H9 (cell line): ENCODE results near the gene IGSF22. TPM values are rescaled to one million over a fixed set of nuclear protein-coding genes. Genes with fewer than 3 reads are reported as not detected.

Experiments used
- DNase-seq: peaks from one replicate; pipeline ENCODE4 v3.0.0-alpha.2; 2017
- H2AFZ ChIP-seq: one replicate; pipeline ENCODE4 v1.6.1; 2013; ENCODE audit warnings: mild to moderate bottlenecking, low read length, control low read depth, moderate library complexity
- H2AK5ac ChIP-seq: 2 replicates; pipeline ENCODE4 v1.6.1; 2013; ENCODE audit warnings: low read length, control low read depth, mixed read lengths; ENCODE audit not compliant: insufficient read length
- H2BK120ac ChIP-seq: one replicate; pipeline ENCODE4 v1.6.1; 2013; ENCODE audit warnings: low read depth, mild to moderate bottlenecking, low read length, control low read depth, inconsistent platforms; ENCODE audit not compliant: poor library complexity, severe bottlenecking
- H2BK12ac ChIP-seq: 2 replicates; pipeline ENCODE4 v1.6.1; 2013; ENCODE audit warnings: low read length, control low read depth, mixed read lengths, low read depth; ENCODE audit not compliant: insufficient read length
- H2BK15ac ChIP-seq: 2 replicates; pipeline ENCODE4 v1.6.1; 2013; ENCODE audit warnings: low read depth, low read length, control low read depth
- H2BK20ac ChIP-seq: one replicate; pipeline ENCODE4 v1.6.1; 2013; ENCODE audit warnings: low read depth, mild to moderate bottlenecking, low read length, control low read depth, inconsistent platforms; ENCODE audit not compliant: poor library complexity, severe bottlenecking
- H2BK5ac ChIP-seq: 2 replicates; pipeline ENCODE4 v1.6.1; 2013; ENCODE audit warnings: low read length, control low read depth, mixed read lengths; ENCODE audit not compliant: insufficient read length
- H3K14ac ChIP-seq: 2 replicates; pipeline ENCODE4 v1.6.1; 2013; ENCODE audit warnings: low read length, control low read depth; ENCODE audit not compliant: insufficient read depth
- H3K18ac ChIP-seq: 2 replicates; pipeline ENCODE4 v1.6.1; 2013; ENCODE audit warnings: low read depth, mild to moderate bottlenecking, mixed read lengths, low read length, control low read depth; ENCODE audit not compliant: insufficient read length
- H3K23ac ChIP-seq: 2 replicates; pipeline ENCODE4 v1.6.1; 2013; ENCODE audit warnings: low read length, control low read depth, mixed read lengths, low read depth; ENCODE audit not compliant: insufficient read length
- H3K23me2 ChIP-seq: 2 replicates; pipeline ENCODE4 v1.6.1; 2013; ENCODE audit warnings: low read depth, mild to moderate bottlenecking, mixed read lengths, low read length, control low read depth; ENCODE audit not compliant: insufficient read length, poor library complexity, severe bottlenecking
- H3K27ac ChIP-seq: 2 replicates; pipeline ENCODE4 v1.5.1; 2013; ENCODE audit warnings: low read length, control low read depth, mixed read lengths, low read depth; ENCODE audit not compliant: insufficient read length
- H3K27me3 ChIP-seq: 2 replicates; pipeline ENCODE4 v1.6.1; 2013; ENCODE audit warnings: low read length, control low read depth, inconsistent platforms; ENCODE audit not compliant: insufficient read depth
- H3K4ac ChIP-seq: 2 replicates; pipeline ENCODE4 v1.6.1; 2013; ENCODE audit warnings: low read depth, mild to moderate bottlenecking, control low read depth, inconsistent platforms, low read length, moderate library complexity
- H3K4me1 ChIP-seq: 2 replicates; pipeline ENCODE4 v1.6.1; 2013; ENCODE audit warnings: low read length, control low read depth, inconsistent platforms; ENCODE audit not compliant: insufficient read depth
- H3K4me2 ChIP-seq: 2 replicates; pipeline ENCODE4 v1.6.1; 2013; ENCODE audit warnings: low read length, control low read depth, mixed read lengths; ENCODE audit not compliant: insufficient read length, insufficient read depth
- H3K56ac ChIP-seq: 2 replicates; pipeline ENCODE4 v1.6.1; 2013; ENCODE audit warnings: low read depth, mild to moderate bottlenecking, mixed read lengths, low read length, control low read depth; ENCODE audit not compliant: insufficient read length
- H3K79me1 ChIP-seq: 2 replicates; pipeline ENCODE4 v1.6.1; 2013; ENCODE audit warnings: low read depth, mild to moderate bottlenecking, moderate library complexity, low read length, control low read depth, inconsistent platforms; ENCODE audit not compliant: insufficient read depth, poor library complexity, severe bottlenecking
- H3K79me2 ChIP-seq: 2 replicates; pipeline ENCODE4 v1.6.1; 2013; ENCODE audit warnings: low read length, control low read depth, inconsistent platforms; ENCODE audit not compliant: insufficient read depth
- H3K9ac ChIP-seq: 2 replicates; pipeline ENCODE4 v1.6.1; 2013; ENCODE audit warnings: low read length, control low read depth, mixed read lengths; ENCODE audit not compliant: insufficient read length; ENCODE audit errors: extremely low read depth
- H3K9me3 ChIP-seq: one replicate; pipeline ENCODE4 v1.6.1; 2013; ENCODE audit warnings: low read depth, low read length, inconsistent platforms; ENCODE audit not compliant: control insufficient read depth
- H3T11ph ChIP-seq: one replicate; pipeline ENCODE4 v1.6.1; 2013; ENCODE audit warnings: mild to moderate bottlenecking, low read length, control low read depth, inconsistent platforms
- H4K20me1 ChIP-seq: one replicate; pipeline ENCODE4 v1.6.1; 2013; ENCODE audit not compliant: control insufficient read depth, insufficient read length, insufficient read depth
- H4K5ac ChIP-seq: 2 replicates; pipeline ENCODE4 v1.6.1; 2013; ENCODE audit warnings: low read depth, mild to moderate bottlenecking, mixed read lengths, low read length, control low read depth; ENCODE audit not compliant: insufficient read length
- H4K8ac ChIP-seq: replicated peaks from 2 replicates; pipeline ENCODE4 v1.6.1; 2013; ENCODE audit warnings: low read length, control low read depth, mixed read lengths, low read depth; ENCODE audit not compliant: insufficient read length
- H4K91ac ChIP-seq: 2 replicates; pipeline ENCODE4 v1.6.1; 2013; ENCODE audit warnings: low read depth, mild to moderate bottlenecking, moderate library complexity, mixed read lengths, low read length, control low read depth; ENCODE audit not compliant: insufficient read length
- H3K27ac Mint-ChIP-seq, 3 experiments: 2 replicates in 2 of 3; 3 replicates in 1 of 3; pipeline ENCODE4 v1.8.0; 2020 to 2021; ENCODE audit warnings: mixed read lengths in 3 of 3, mild to moderate bottlenecking in 1 of 3, moderate library complexity in 1 of 3
- H3K27me3 Mint-ChIP-seq: 2 replicates; pipeline ENCODE4 v1.8.0; 2021; ENCODE audit warnings: low read depth, mild to moderate bottlenecking, moderate library complexity, mixed read lengths
- H3K36me3 Mint-ChIP-seq, 3 experiments: 2 replicates in 2 of 3; 3 replicates in 1 of 3; pipeline ENCODE4 v1.8.0; 2020 to 2021; ENCODE audit warnings: low read depth in 3 of 3, mixed read lengths in 3 of 3; ENCODE audit not compliant: insufficient read depth in 1 of 3
- H3K4me1 Mint-ChIP-seq, 2 experiments: 2 replicates each; pipeline ENCODE4 v1.8.0; 2020; ENCODE audit warnings: mixed read lengths in 2 of 2
- H3K4me3 Mint-ChIP-seq, 2 experiments: 2 replicates in 1 of 2; 3 replicates in 1 of 2; pipeline ENCODE4 v1.8.0; 2020 to 2021; ENCODE audit warnings: mild to moderate bottlenecking in 2 of 2, mixed read lengths in 2 of 2, moderate library complexity in 1 of 2
- H3K9me3 Mint-ChIP-seq, 2 experiments: 2 replicates in 1 of 2; 3 replicates in 1 of 2; pipeline ENCODE4 v1.8.0; 2020; ENCODE audit warnings: mild to moderate bottlenecking in 2 of 2, mixed read lengths in 2 of 2, moderate library complexity in 1 of 2
- WGBS: extraction: QIAGEN DNeasy Blood & Tissue Kit; methylation state at CpG from one replicate; pipeline ENCODE4 v1.1.7; 2013; ENCODE audit warnings: missing lambda C conversion rate, low lambda C conversion rate, mixed read lengths; ENCODE audit not compliant: insufficient read length; ENCODE audit errors: extremely low coverage; 5-methylcytosine and 5-hydroxymethylcytosine counted together
- total RNA-seq: library from RNA; stranded (reverse); gene quantifications from 2 replicates; pipeline ENCODE4 v1.2.1, GENCODE V29; 2021
- TF ChIP-seq, protein P1 (sequence below): fragments of 200-600 bp; sonication (generic); conservative IDR thresholded peaks from 3 replicates; pipeline ENCODE4 v1.8.0; 2021; ENCODE audit warnings: antibody characterized with exemption, mild to moderate bottlenecking

The IGSF22 gene
- total RNA-seq, 1 experiment from 2014 or later = 0.35 TPM

DNA sequence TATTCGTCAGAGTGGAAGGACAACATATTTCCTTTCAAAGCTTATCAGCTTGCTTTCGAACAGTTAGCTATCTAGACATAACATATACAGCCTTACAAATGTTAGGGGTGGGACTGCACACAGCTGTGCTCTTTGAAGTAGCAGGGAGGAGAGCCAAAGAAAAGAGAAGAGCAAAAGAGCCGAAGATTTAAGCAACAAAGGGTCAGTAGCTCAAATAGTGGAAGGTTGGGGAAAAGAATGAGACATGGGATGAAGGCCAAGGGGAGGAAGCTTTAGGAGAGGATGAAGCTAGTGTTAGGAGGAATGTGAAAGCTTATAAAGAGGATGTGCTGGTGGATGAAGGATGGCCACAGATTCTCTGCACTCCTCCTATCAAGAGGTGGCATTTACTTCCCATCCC is 31.8 kb upstream of the IGSF22 start:
- H3K36me3 Mint-ChIP-seq = no peaks in the 10 kb centered on the region; a peak in 1 of 7 replicates

More for the DNA sequence above, 31.8 kb upstream of the IGSF22 start:
- Histone ChIP-seq H4K91ac (no peak overlapping the region), H2BK15ac (no peak overlapping the region), H2BK120ac (no peak overlapping the region), H3K9me3 (no peaks in the 10 kb centered on the region), H3K18ac (no peak overlapping the region), H2AFZ (no peak overlapping the region), H3K9ac (no peak overlapping the region), H4K8ac (no peak overlapping the region), H3K4me1 (no peaks in the 10 kb centered on the region), H3K4ac (no peak overlapping the region), H3K27ac (no peak overlapping the region), H3T11ph (no peak overlapping the region), H3K56ac (no peak overlapping the region), H2BK20ac (no peak overlapping the region), H4K5ac (no peak overlapping the region), H2BK5ac (no peak overlapping the region), H3K14ac (no peak overlapping the region), H3K4me2 (no peak overlapping the region), H4K20me1 (no peaks in the 10 kb centered on the region), H3K79me1 (no peaks in the 10 kb centered on the region), H3K23ac (no peak overlapping the region), H3K27me3 (no peaks in the 10 kb centered on the region), H2BK12ac (no peak overlapping the region), H2AK5ac (no peak overlapping the region), H3K79me2 (no peaks in the 10 kb centered on the region), H3K23me2 (no peaks in the 10 kb centered on the region)
- H3K27ac Mint-ChIP-seq = no peak overlapping the region
- DNase-seq = no peak
- no CpG with 5 or more reads among the region's 3 CpGs for WGBS
- peaks cover 4% of the 10 kb centered on the region; the same call in 1 of the 2 replicates for H3K27me3 Mint-ChIP-seq
- no peak overlapping the region for H3K4me3 Mint-ChIP-seq
- H3K9me3 Mint-ChIP-seq = no peaks in the 10 kb centered on the region
- TF ChIP-seq, protein P1, sequence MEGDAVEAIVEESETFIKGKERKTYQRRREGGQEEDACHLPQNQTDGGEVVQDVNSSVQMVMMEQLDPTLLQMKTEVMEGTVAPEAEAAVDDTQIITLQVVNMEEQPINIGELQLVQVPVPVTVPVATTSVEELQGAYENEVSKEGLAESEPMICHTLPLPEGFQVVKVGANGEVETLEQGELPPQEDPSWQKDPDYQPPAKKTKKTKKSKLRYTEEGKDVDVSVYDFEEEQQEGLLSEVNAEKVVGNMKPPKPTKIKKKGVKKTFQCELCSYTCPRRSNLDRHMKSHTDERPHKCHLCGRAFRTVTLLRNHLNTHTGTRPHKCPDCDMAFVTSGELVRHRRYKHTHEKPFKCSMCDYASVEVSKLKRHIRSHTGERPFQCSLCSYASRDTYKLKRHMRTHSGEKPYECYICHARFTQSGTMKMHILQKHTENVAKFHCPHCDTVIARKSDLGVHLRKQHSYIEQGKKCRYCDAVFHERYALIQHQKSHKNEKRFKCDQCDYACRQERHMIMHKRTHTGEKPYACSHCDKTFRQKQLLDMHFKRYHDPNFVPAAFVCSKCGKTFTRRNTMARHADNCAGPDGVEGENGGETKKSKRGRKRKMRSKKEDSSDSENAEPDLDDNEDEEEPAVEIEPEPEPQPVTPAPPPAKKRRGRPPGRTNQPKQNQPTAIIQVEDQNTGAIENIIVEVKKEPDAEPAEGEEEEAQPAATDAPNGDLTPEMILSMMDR = no peak
- H3K4me1 Mint-ChIP-seq = no peaks in the 10 kb centered on the region
